Ureter (tissue), 1 donor: ENCODE data around the gene RHOJ. TPM values are rescaled to one million over a fixed set of nuclear protein-coding genes. Genes with fewer than 3 reads are reported as not detected.
"Not testable (repeated sequence)": the region's sequence is repeated elsewhere in the genome, so short reads cannot be mapped to it uniquely, and the experiment has no call there.

Experiments used
- DNase-seq: peaks from one replicate; pipeline ENCODE4 v3.0.0-alpha.2; 2020; ENCODE audit warnings: low spot score
- total RNA-seq: library from RNA; stranded (reverse); gene quantifications from one replicate; pipeline ENCODE4 v1.2.4, GENCODE V29; 2023
- donor health status: DM: yes; HTN: yes; CAD: no.

The RHOJ gene
- total RNA-seq, 1 donor from 2014 or later: 20.6 TPM

GRCh38 chr14:63299351-63300110 is 95.3 kb downstream of the RHOJ start:
- no peak for DNase-seq

DNA sequence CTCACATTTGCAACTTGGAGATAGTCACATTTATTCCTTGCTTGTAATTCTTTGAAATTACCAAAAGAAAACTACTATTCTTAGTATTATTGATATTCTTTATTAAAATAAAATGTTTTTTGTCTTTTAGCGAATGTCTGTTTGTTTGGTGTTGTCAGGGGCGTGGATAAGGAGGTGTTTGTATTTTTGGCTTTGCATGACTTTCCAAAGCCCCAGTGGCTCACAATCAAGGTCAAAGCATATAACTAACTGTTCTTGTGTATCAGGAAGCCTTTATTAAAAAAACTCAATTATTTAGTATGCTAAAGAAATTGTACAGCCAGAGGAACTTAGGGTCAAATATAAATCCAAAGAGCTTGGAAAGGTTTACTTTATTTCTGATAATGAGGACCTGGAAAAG is 96.6 kb downstream of the RHOJ start:
- DNase-seq: no peak

DNA sequence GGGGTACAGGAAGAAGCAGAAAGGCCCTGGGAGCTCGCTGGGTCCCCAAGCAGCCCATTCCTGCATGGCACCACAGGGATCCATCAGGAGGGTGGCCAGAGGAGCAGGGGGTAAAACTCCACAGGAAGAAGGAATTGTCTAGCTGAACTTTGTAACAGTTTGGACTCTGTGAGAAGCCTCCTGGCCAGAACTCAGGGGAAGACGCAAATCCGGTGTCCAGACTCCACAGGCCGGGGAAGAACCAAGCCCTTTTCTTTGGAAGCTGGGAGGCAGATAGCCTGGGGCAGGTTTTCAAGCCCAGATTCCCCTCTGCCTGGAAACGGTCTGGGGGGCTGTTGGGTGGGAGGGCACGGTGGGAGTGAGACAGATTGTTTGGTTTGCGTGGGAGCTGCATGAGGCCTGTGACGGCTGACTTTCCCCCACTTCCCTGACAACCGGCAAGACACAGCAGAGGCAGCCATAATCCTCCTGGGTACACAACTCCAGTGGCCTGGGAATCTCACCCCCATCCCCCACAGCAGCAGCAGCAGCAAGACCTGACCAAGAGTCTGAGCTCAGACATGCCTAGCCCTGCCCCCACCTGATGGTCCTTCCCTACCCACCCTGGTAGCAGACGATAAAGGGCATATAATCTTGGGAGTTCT is 97.8 kb downstream of the RHOJ start:
- DNase-seq: no peak

DNA sequence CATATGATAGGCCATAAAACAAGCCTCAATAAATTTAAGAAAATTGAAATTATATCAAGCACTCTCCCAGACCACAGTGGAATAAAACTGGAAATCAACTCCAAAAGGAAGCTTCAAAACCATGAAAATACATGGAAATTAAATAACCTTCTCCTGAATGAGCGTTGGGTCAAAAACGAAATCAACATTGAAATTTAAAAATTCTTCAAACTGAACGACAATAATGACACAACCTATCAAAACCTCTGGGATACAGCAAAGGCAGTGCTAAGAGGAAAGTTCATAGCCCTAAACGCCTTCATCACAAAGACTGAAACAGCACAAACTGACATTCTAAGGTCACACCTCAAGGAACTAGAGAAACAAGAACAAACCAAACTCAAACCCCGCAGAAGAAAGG is 100.2 kb downstream of the RHOJ start:
- DNase-seq: not testable (repeated sequence)

DNA sequence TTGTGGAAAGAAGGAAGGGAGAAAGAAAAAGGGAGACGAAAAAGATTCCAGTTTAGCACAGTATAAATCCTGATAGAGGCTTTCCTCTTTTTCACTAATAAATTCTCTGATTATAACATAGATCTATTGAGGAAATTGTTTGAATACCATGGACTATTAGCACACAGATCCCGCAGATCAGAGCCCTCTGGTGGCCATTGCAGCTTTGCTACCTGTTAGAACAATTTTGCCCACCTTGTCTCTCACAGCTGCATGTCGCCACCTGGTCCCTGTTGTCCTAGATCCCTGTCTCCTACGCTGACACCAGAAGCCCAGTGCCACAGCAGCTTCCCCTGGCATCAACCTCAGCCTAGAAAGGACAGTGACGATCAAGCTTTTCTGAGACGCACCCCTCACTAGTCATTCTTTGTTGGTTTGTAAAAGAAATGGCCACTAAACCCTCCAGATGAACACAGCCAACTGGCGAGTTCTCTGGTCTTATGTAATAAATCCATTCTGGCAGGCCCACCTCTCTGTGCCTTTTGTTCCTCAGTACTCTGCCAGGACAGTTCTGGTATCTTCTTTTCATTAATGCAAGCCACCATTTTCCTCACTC is 104.6 kb downstream of the RHOJ start:
- no peak for DNase-seq

DNA sequence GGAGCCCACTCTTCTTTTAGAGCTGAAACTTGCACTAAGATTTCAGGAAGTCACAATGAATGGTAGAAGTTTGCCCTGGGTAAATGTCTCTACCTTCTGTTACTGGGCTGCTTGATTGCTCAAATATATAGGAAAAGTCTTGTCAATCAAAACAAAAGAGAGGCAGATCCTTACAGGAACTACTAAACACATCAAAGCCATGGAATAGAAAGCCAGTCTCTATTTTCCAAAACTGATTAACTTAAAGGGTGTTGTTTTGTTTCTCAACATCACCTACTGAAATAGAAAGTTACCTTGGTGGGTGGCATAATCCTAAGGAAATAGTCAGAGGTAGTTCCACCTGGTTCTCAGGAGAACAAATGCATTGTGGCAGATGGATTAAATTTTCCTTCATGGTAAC is 114.6 kb downstream of the RHOJ start, which contains the start of gene GPHB5:
Gene GPHB5, minus strand, starts transcription at position 101 of the 400 bp plus-strand sequence. CDS start 1,086 bp downstream, outside the sequence.
- no peak for DNase-seq

GRCh38 chr14:63322472-63322871 is 118.2 kb downstream of the RHOJ start:
- no peak for DNase-seq

GRCh38 chr14:63322897-63323573 is 118.8 kb downstream of the RHOJ start:
- no peak for DNase-seq

- no peak for DNase-seq
Observed at GRCh38 chr14:63326840-63327239, 122.6 kb downstream of the RHOJ start.

- no peak for DNase-seq
Observed at GRCh38 chr14:63328787-63329737, 124.8 kb downstream of the RHOJ start.

DNA sequence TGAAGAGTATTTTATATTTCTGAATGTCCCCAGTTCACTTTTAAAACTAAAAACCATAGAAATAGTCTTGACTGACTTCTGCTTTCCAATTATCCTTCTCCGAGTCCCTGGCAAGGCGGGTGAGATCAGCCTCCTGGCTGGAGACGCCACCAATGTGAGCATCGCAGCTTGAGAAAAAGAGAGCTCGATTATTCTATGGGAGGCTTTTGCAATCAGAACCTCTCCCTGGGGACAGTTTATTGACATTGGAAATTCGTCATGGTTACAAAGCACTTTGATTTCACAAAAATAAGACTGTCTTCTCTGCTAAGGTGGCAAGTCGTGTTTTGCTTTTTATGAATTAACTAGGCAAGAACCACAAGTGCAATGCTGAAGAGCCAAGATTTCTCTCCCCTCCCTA is 138.1 kb downstream of the RHOJ start:
- DNase-seq: no peak

Other genes with a start within 250 kb of the RHOJ start
- not detected for gene KCNH5, start 159.0 kb upstream of the RHOJ start, total RNA-seq
- not detected for gene GPHB5, start 114.5 kb downstream of the RHOJ start, total RNA-seq